WTC11 (cell line): ENCODE measurements around the gene GALP. TPM values are rescaled to one million over a fixed set of nuclear protein-coding genes. Genes with fewer than 3 reads are reported as not detected.

ENCODE experiments used
- ATAC-seq: fragments of 200-7000 bp; cut with Tn5 transposase; 2 replicates; pipeline ENCODE4 v1.10.0; 2021; ENCODE audit warnings: mild to moderate bottlenecking, moderate library complexity
- CTCF ChIA-PET: fragments of 300-600 bp; sonication (Branson Sonifier 250); formaldehyde crosslinking; loops from one replicate; lab custom pipeline; 2021; ENCODE audit warnings: antibody characterized with exemption; lab: Charles Lee
- POLR2A ChIA-PET: fragments of 350-600 bp; sonication (Branson Sonifier 250); formaldehyde crosslinking; loops from one replicate; lab custom pipeline; 2021; ENCODE audit warnings: antibody characterized with exemption; lab: Charles Lee
- DNase-seq: peaks from one replicate; pipeline ENCODE4 v3.0.0; 2021; ENCODE audit warnings: low spot score
- H3K27ac Mint-ChIP-seq: 2 replicates; pipeline ENCODE4 v1.8.0; 2021; ENCODE audit warnings: mixed read lengths
- H3K27me3 Mint-ChIP-seq: 2 replicates; pipeline ENCODE4 v1.8.0; 2021; ENCODE audit warnings: low read depth, mild to moderate bottlenecking, moderate library complexity, mixed read lengths
- H3K36me3 Mint-ChIP-seq: 2 replicates; pipeline ENCODE4 v1.8.0; 2021; ENCODE audit warnings: mixed read lengths
- H3K4me1 Mint-ChIP-seq: 2 replicates; pipeline ENCODE4 v1.8.0; 2022; ENCODE audit warnings: mixed read lengths
- H3K4me3 Mint-ChIP-seq: 2 replicates; pipeline ENCODE4 v1.8.0; 2021; ENCODE audit warnings: mild to moderate bottlenecking, moderate library complexity, mixed read lengths
- H3K9me3 Mint-ChIP-seq: 2 replicates; pipeline ENCODE4 v1.8.0; 2021; ENCODE audit warnings: mixed read lengths
- ARID4B ChIP-seq: sonication (generic); formaldehyde crosslinking; IDR thresholded peaks from 2 replicates; pipeline ENCODE4 v1.8.0; 2023; ENCODE audit warnings: missing genetic modification reagents, mild to moderate bottlenecking, borderline replicate concordance
- ATF1 ChIP-seq: sonication (generic); formaldehyde crosslinking; IDR thresholded peaks from 2 replicates; pipeline ENCODE4 v1.8.1; 2023; ENCODE audit warnings: mild to moderate bottlenecking, moderate library complexity, missing genetic modification reagents
- ATF3 ChIP-seq: sonication (generic); formaldehyde crosslinking; conservative IDR thresholded peaks from 2 replicates; pipeline ENCODE4 v1.8.1; 2022; ENCODE audit warnings: mild to moderate bottlenecking, missing genetic modification reagents
- CREM ChIP-seq: sonication (generic); formaldehyde crosslinking; IDR thresholded peaks from 2 replicates; pipeline ENCODE4 v1.8.1; 2022; ENCODE audit warnings: mild to moderate bottlenecking, missing genetic modification reagents, moderate library complexity
- E2F4 ChIP-seq: sonication (generic); formaldehyde crosslinking; IDR thresholded peaks from 2 replicates; pipeline ENCODE4 v1.8.1; 2022; ENCODE audit warnings: low read depth, mild to moderate bottlenecking, moderate library complexity, missing genetic modification reagents, borderline replicate concordance
- EMX1 ChIP-seq: fragments of 250-450 bp; sonication (Bioruptor Pico); IDR thresholded peaks from 2 replicates; pipeline ENCODE4 v1.8.0; 2021; ENCODE audit warnings: mild to moderate bottlenecking
- ESRRA ChIP-seq: sonication (generic); formaldehyde crosslinking; IDR thresholded peaks from 2 replicates; pipeline ENCODE4 v1.8.1; 2022; ENCODE audit warnings: mild to moderate bottlenecking, missing genetic modification reagents, borderline replicate concordance
- FOXP4 ChIP-seq: sonication (generic); formaldehyde crosslinking; IDR thresholded peaks from 2 replicates; pipeline ENCODE4 v1.8.0; 2022; ENCODE audit warnings: mild to moderate bottlenecking, missing genetic modification reagents
- GTF2I ChIP-seq: fragments of 250-450 bp; sonication (Bioruptor Pico); conservative IDR thresholded peaks from 2 replicates; pipeline ENCODE4 v1.4.0; 2021; ENCODE audit warnings: mild to moderate bottlenecking
- HMGA2 ChIP-seq: fragments of 250-450 bp; sonication (Bioruptor Pico); IDR thresholded peaks from 2 replicates; pipeline ENCODE4 v1.4.0; 2021; ENCODE audit warnings: mild to moderate bottlenecking, moderate library complexity
- HMGXB4 ChIP-seq: sonication (generic); formaldehyde crosslinking; IDR thresholded peaks from 2 replicates; pipeline ENCODE4 v1.8.1; 2023; ENCODE audit warnings: mild to moderate bottlenecking, moderate library complexity, missing genetic modification reagents
- MXD4 ChIP-seq: fragments of 250-450 bp; sonication (Bioruptor Pico); IDR thresholded peaks from 2 replicates; pipeline ENCODE4 v1.8.0; 2021; ENCODE audit warnings: mild to moderate bottlenecking, moderate library complexity, borderline replicate concordance
- NFE2L1 ChIP-seq: sonication (generic); formaldehyde crosslinking; IDR thresholded peaks from 2 replicates; pipeline ENCODE4 v1.8.1; 2023; ENCODE audit warnings: missing genetic modification reagents
- NFYB ChIP-seq: sonication (generic); formaldehyde crosslinking; conservative IDR thresholded peaks from 2 replicates; pipeline ENCODE4 v1.8.0; 2022; ENCODE audit warnings: low read depth, missing genetic modification reagents
- OVOL2 ChIP-seq: fragments of 250-450 bp; sonication (Bioruptor Pico); IDR thresholded peaks from 2 replicates; pipeline ENCODE4 v1.9.0; 2021; ENCODE audit warnings: mild to moderate bottlenecking, borderline replicate concordance
- TEAD4 ChIP-seq: sonication (generic); formaldehyde crosslinking; IDR thresholded peaks from 2 replicates; pipeline ENCODE4 v1.8.0; 2022; ENCODE audit warnings: mild to moderate bottlenecking, missing genetic modification reagents
- ZBTB21 ChIP-seq: sonication (generic); formaldehyde crosslinking; IDR thresholded peaks from 2 replicates; pipeline ENCODE4 v1.8.1; 2023; ENCODE audit warnings: mild to moderate bottlenecking, missing genetic modification reagents, borderline replicate concordance
- ZMAT4 ChIP-seq: fragments of 250-450 bp; sonication (Bioruptor Pico); IDR thresholded peaks from 2 replicates; pipeline ENCODE4 v1.9.0; 2021; ENCODE audit warnings: mild to moderate bottlenecking
- ZNF232 ChIP-seq: sonication (generic); formaldehyde crosslinking; IDR thresholded peaks from 2 replicates; pipeline ENCODE4 v1.8.0; 2022; ENCODE audit warnings: mild to moderate bottlenecking, missing genetic modification reagents
- ZNF423 ChIP-seq: fragments of 250-450 bp; sonication (Bioruptor Pico); IDR thresholded peaks from 2 replicates; pipeline ENCODE4 v2.1.2; 2022; ENCODE audit warnings: mild to moderate bottlenecking, moderate library complexity
- total RNA-seq: library from RNA; stranded (reverse); gene quantifications from 3 replicates; pipeline ENCODE4 v1.2.3, GENCODE V29; 2021

The GALP gene
- total RNA-seq, 1 experiment from 2014 or later: not detected

GRCh38 chr19:56152644-56153043 lies 23.2 kb upstream of the GALP start:
- peak overlapping the region; percentile 85 for H3K27ac Mint-ChIP-seq
- peaks cover 7% of the 10 kb centered on the region for H3K9me3 Mint-ChIP-seq
- no peak overlapping the region for H3K4me3 Mint-ChIP-seq
- no peak for DNase-seq
- ChIA-PET CTCF (interaction anchor here (0.5 to 3.4 kb wide), 15 partner anchors 9 to 1310 kb away, joined by 3 to 32 read pairs (median 5); no protein-coding TSS in a partner anchor), POLR2A (no interaction called here)
- no peak for TF ChIP-seq HMGXB4
- TF ChIP-seq MXD4 (CRISPR knock-in tag): no peak
- TF ChIP-seq ZNF423 (CRISPR knock-in tag): 0 out of 2 replicates have a peak, but pooled peaks have one; percentile 6
- TF ChIP-seq FOXP4 (CRISPR knock-in tag): no peak
- no peaks in the 10 kb centered on the region for H3K27me3 Mint-ChIP-seq
- peaks cover 42% of the 10 kb centered on the region for H3K36me3 Mint-ChIP-seq
- peaks cover 24% of the 10 kb centered on the region for H3K4me1 Mint-ChIP-seq
- ATAC-seq: no peak

- Mint-ChIP-seq H3K4me1 (peaks cover 24% of the 10 kb centered on the region), H3K36me3 (peaks cover 41% of the 10 kb centered on the region), H3K9me3 (peaks cover 7% of the 10 kb centered on the region), H3K27ac (peak overlapping the region; percentile 85), H3K27me3 (no peaks in the 10 kb centered on the region)
- ATAC-seq: peak; percentile 96
- CTCF ChIA-PET: interaction anchor here (0.7 to 3.8 kb wide), 24 partner anchors 8 to 769 kb away, joined by 3 to 73 read pairs (median 8); partner anchors contain the start of genes TMEM238, ZNF444 and ZNF787
- TF ChIP-seq CREM (CRISPR knock-in tag) (no peak), ESRRA (no peak), TEAD4 (CRISPR knock-in tag) (no peak), E2F4 (CRISPR knock-in tag) (no peak), HMGA2 (CRISPR knock-in tag) (no peak), ZMAT4 (CRISPR knock-in tag) (no peak), ZNF232 (no peak), ATF3 (no peak), ZBTB21 (CRISPR knock-in tag) (no peak)
- TF ChIP-seq, all 79 proteins: peak for 0
- DNase-seq: peak; percentile 72
- peak overlapping the region; percentile 33 for H3K4me3 Mint-ChIP-seq
- POLR2A ChIA-PET: interaction anchor here (0.6 to 1.0 kb wide), 2 partner anchors 25 to 1111 kb away, joined by 3 read pairs; no protein-coding TSS in a partner anchor
Observed at GRCh38 chr19:56153507-56153906, 22.3 kb upstream of the GALP start.

- no peaks in the 10 kb centered on the region for H3K27me3 Mint-ChIP-seq
- H3K9me3 Mint-ChIP-seq: no peaks in the 10 kb centered on the region
- ATAC-seq (peak; percentile 70), DNase-seq (peak; percentile 78)
- CTCF ChIA-PET: interaction anchor here (0.5 to 3.8 kb wide), 51 partner anchors 10 to 1674 kb away, joined by 3 to 73 read pairs (median 8); partner anchors contain the start of genes GALP, ZNF444, ZNF582 and ZNF787
- peaks cover 37% of the 10 kb centered on the region for H3K36me3 Mint-ChIP-seq
- POLR2A ChIA-PET: interaction anchor here (1.3 kb wide), 1 partner anchor 98 kb away, joined by 3 read pairs; no protein-coding TSS in a partner anchor
- H3K4me1 Mint-ChIP-seq: peaks cover 24% of the 10 kb centered on the region
- no peak overlapping the region for H3K4me3 Mint-ChIP-seq
- H3K27ac Mint-ChIP-seq: no peak overlapping the region
- no peak for TF ChIP-seq ARID4B (CRISPR knock-in tag)
- no peak for TF ChIP-seq ATF1 (CRISPR knock-in tag)
- TF ChIP-seq HMGXB4: no peak
- no peak for TF ChIP-seq NFE2L1
- no peak for TF ChIP-seq NFYB (CRISPR knock-in tag)
- no peak for TF ChIP-seq GTF2I (CRISPR knock-in tag)
- no peak for TF ChIP-seq EMX1 (CRISPR knock-in tag)
- no peak for TF ChIP-seq OVOL2
Observed at GRCh38 chr19:56155124-56155687, 20.6 kb upstream of the GALP start.
